HepG2 (cell line): ENCODE results near the gene SEZ6. TPM values are rescaled to one million over a fixed set of nuclear protein-coding genes. Genes with fewer than 3 reads are reported as not detected.
A peak's percentile ranks its signal among the peaks of the same experiment; 100 is the strongest.

Source experiments
- ATAC-seq: fragments of 200-7000 bp; cut with Tn5 transposase; 3 replicates; pipeline ENCODE4 v1.9.1; 2020; ENCODE audit warnings: mild to moderate bottlenecking, moderate library complexity
- BruUV-seq: library from RNA; stranded (reverse); fragments of 400-500 nt; replicated peaks from 2 replicates; lab custom pipeline; 2021; lab: Mats Ljungman, UMichigan
- CTCF ChIA-PET: fragments of 300-600 bp; formaldehyde crosslinking; extraction: SDS; loops from one replicate; lab custom pipeline; 2021; ENCODE audit warnings: low total read pairs, inconsistent platforms, low intra/inter-chr PET ratio; lab: Yijun Ruan, JAX
- POLR2A ChIA-PET: fragments of 350-600 bp; sonication (Branson Sonifier 250); formaldehyde crosslinking; loops from one replicate; lab custom pipeline; 2020; ENCODE audit warnings: antibody characterized with exemption, inconsistent platforms; lab: Yijun Ruan, JAX
- DNase-seq: peaks from one replicate; pipeline ENCODE4 v3.0.0-alpha.2; 2015; ENCODE audit warnings: low spot score
- FAIRE-seq: peaks from 3 replicates; lab custom pipeline; 2011; peaks lifted over from hg19 to GRCh38; lab: Jason Lieb, UNC
- H2AFZ ChIP-seq: one replicate; pipeline ENCODE4 v1.6.1; 2011; ENCODE audit warnings: low read length, inconsistent platforms
- H3K27ac ChIP-seq: fragments of 300-600 bp; 3 replicates; pipeline ENCODE4 v1.8.0; 2011; ENCODE audit warnings: mixed run types, mild to moderate bottlenecking, mixed read lengths, low read length, inconsistent platforms; ENCODE audit not compliant: insufficient read depth; ENCODE audit errors: extremely low read length
- H3K27me3 ChIP-seq, 2 experiments: fragments of 200-600 bp in 1 of 2; 2 replicates in 1 of 2; 3 replicates in 1 of 2; pipeline versions ENCODE4 v1.6.0 to v1.8.0; 2011; ENCODE audit warnings: low read length in 2 of 2, mild to moderate bottlenecking in 2 of 2, moderate library complexity in 2 of 2, inconsistent platforms in 1 of 2; ENCODE audit not compliant: insufficient read depth in 2 of 2, control insufficient read depth in 1 of 2
- H3K36me3 ChIP-seq, 2 experiments: fragments of 200-600 bp in 1 of 2; replicated peaks in 1 of 2; 2 replicates in 1 of 2; 3 replicates in 1 of 2; pipeline versions ENCODE4 v1.5.1 to v1.8.0; 2011; ENCODE audit warnings: low read length in 2 of 2, inconsistent platforms in 1 of 2; ENCODE audit not compliant: insufficient read depth in 2 of 2, control insufficient read depth in 1 of 2
- H3K4me1 ChIP-seq: 2 replicates; pipeline ENCODE4 v1.5.1; 2012; ENCODE audit warnings: low read length, inconsistent platforms; ENCODE audit not compliant: insufficient read depth
- H3K4me2 ChIP-seq: 2 replicates; pipeline ENCODE4 v1.6.0; 2011; ENCODE audit warnings: low read depth, low read length, inconsistent platforms
- H3K4me3 ChIP-seq, 3 experiments: fragments of 200-600 bp in 1 of 3; sonication (generic), shearing (Covaris generic) in 1 of 3; replicated peaks in 1 of 3; 2 replicates each; pipeline ENCODE4 v1.5.1; 2011 to 2016; ENCODE audit warnings: low read length in 3 of 3, inconsistent platforms in 2 of 3, low read depth in 2 of 3, mild to moderate bottlenecking in 2 of 3, control low read depth in 1 of 3, mixed read lengths in 1 of 3; ENCODE audit not compliant: insufficient read depth in 1 of 3
- H3K79me2 ChIP-seq: one replicate; pipeline ENCODE4 v1.6.1; 2011; ENCODE audit warnings: low read length, inconsistent platforms; ENCODE audit not compliant: insufficient read depth
- H3K9ac ChIP-seq: 2 replicates; pipeline ENCODE4 v1.6.0; 2011; ENCODE audit warnings: mild to moderate bottlenecking, low read depth, low read length, inconsistent platforms; ENCODE audit not compliant: insufficient read depth
- H3K9me3 ChIP-seq: 2 replicates; pipeline ENCODE4 v1.5.1; 2012; ENCODE audit warnings: mild to moderate bottlenecking, low read length
- H4K20me1 ChIP-seq: 2 replicates; pipeline ENCODE4 v1.6.0; 2011; ENCODE audit warnings: inconsistent platforms, mild to moderate bottlenecking, low read length, moderate library complexity; ENCODE audit not compliant: insufficient read depth
- ARID4A ChIP-seq: sonication (generic); formaldehyde crosslinking; IDR thresholded peaks from 2 replicates; pipeline ENCODE4 v1.5.0; 2020; ENCODE audit warnings: mild to moderate bottlenecking, missing genetic modification reagents, borderline replicate concordance
- MBNL3 ChIP-seq: fragments of 250-450 bp; sonication (Bioruptor Pico); conservative IDR thresholded peaks from 2 replicates; pipeline ENCODE4 v1.8.0; 2022; ENCODE audit warnings: mild to moderate bottlenecking, inconsistent platforms
- SMYD3 ChIP-seq: sonication (generic); formaldehyde crosslinking; IDR thresholded peaks from 2 replicates; pipeline ENCODE4 v1.8.1; 2023; ENCODE audit warnings: mild to moderate bottlenecking, missing genetic modification reagents
- ZNF652 ChIP-seq: IDR thresholded peaks from 2 replicates; pipeline ENCODE4 v1.6.1; 2016; ENCODE audit warnings: low read depth, borderline replicate concordance
- WGBS: methylation state at CpG from one replicate; pipeline ENCODE4 v1.1.6; 2017; ENCODE audit warnings: low lambda C conversion rate; 5-methylcytosine and 5-hydroxymethylcytosine counted together
- in situ Hi-C: cut with HindIII; loops from 2 replicates; pipeline ENCODE4 v1.10.0; 2017; ENCODE audit warnings: low pct_unique_long_range_greater_than_20kb; ENCODE audit not compliant: extremely low pct_ligation_motif_present
- intact Hi-C: fragments of 100-400 bp; cut with micrococcal nuclease; formaldehyde crosslinking; loops from one replicate; pipeline ENCODE4 v1.10.0; 2022; ENCODE audit not compliant: unreplicated experiment
- polyA plus RNA-seq, 8 experiments: library from polyadenylated mRNA; depleted of rRNA in 3 of 8; stranded (reverse) in 7 of 8; unstranded in 1 of 8; fragments of >200 nt; fragmentation: Illumina TruSeq in 4 of 8; extraction: Trizol in 4 of 8; gene quantifications; 2 replicates each; pipeline versions ENCODE4 v1.2.1 to v1.2.3, GENCODE V29; 2011 to 2016; ENCODE audit warnings: low read depth in 4 of 8, missing spikeins in 1 of 8, mixed read lengths in 1 of 8; ENCODE audit not compliant: insufficient read depth in 1 of 8
- total RNA-seq, 5 experiments: library from RNA; depleted of rRNA; stranded (reverse); fragments of >200 nt; fragmentation: Illumina TruSeq; extraction: Trizol; gene quantifications; 2 replicates each; pipeline ENCODE4 v1.2.3, GENCODE V29; 2016; ENCODE audit warnings: low read depth in 1 of 5

SEZ6 gene
- total and polyA plus RNA-seq, 2 of the 13 experiments (the other 11 are each of a cell fraction or from before 2014, with no cell fraction given): not detected

- no peak for TF ChIP-seq MBNL3
- TF ChIP-seq, all 625 proteins: peak for 14
These were observed 36.9 kb downstream of the SEZ6 start (continued) for GRCh38 chr17:28968914-28969295.

- Histone ChIP-seq H2AFZ (no peak overlapping the region), H3K36me3 (no peaks in the 10 kb centered on the region), H3K4me3 (no peak overlapping the region), H4K20me1 (no peaks in the 10 kb centered on the region), H3K4me2 (peak overlapping the region; percentile 39; the same call in 1 of the 2 replicates), H3K9me3 (no peaks in the 10 kb centered on the region), H3K4me1 (peaks cover 54% of the 10 kb centered on the region), H3K27ac (no peak overlapping the region), H3K27me3 (peaks cover 2 to 66% of the 10 kb centered on the region in 2 experiments; a peak in 4 of 5 replicates), H3K9ac (no peak overlapping the region), H3K79me2 (no peaks in the 10 kb centered on the region)
- ChIA-PET POLR2A (interaction anchor here (0.7 to 1.4 kb wide), 2 partner anchors 17 to 92 kb away, joined by 3 to 4 read pairs; partner anchors contain the start of gene PHF12), CTCF (interaction anchor here (1.2 kb wide), 1 partner anchor 144 kb away, joined by 3 read pairs; no protein-coding TSS in a partner anchor)
- DNase-seq (no peak), ATAC-seq (no peak; the same call in 2 of the 3 replicates), FAIRE-seq (no peak)
- no TSS peak for BruUV-seq
- intact Hi-C loops: loop anchor here (10.0 kb wide), 2 partner anchors 46 to 106 kb away; no protein-coding TSS in a partner anchor
- 0 out of 2 replicates have a peak, but pooled peaks have one; percentile 22 for TF ChIP-seq ARID4A (CRISPR knock-in tag)
- no peak for TF ChIP-seq SMYD3
- 0 out of 2 replicates have a peak, but pooled peaks have one; percentile 12 for TF ChIP-seq ZNF652 (CRISPR knock-in tag)
- in situ Hi-C loops: loop anchor here (5.0 kb wide), 1 partner anchor 139 kb away; no protein-coding TSS in a partner anchor
- 17% methylated on average over 10 of the region's 10 CpGs for WGBS
These were observed 37.5 kb downstream of the SEZ6 start for GRCh38 chr17:28968231-28968913.
